Hepatocyte (in vitro differentiated cells): ENCODE data around the gene CNPPD1. TPM values are rescaled to one million over a fixed set of nuclear protein-coding genes. Genes with fewer than 3 reads are reported as not detected.

Experiments used
- DNase-seq: peaks from one replicate; pipeline ENCODE4 v3.0.0-alpha.2; 2016; ENCODE audit warnings: low spot score
- H2AFZ ChIP-seq: fragments of 200-600 bp; sonication (generic); 2 replicates; pipeline ENCODE4 v1.6.0; 2016; ENCODE audit warnings: antibody characterized with exemption, mild to moderate bottlenecking
- H3K27ac ChIP-seq: fragments of 200-600 bp; sonication (generic); 2 replicates; pipeline ENCODE4 v1.5.1; 2016; ENCODE audit warnings: mild to moderate bottlenecking
- H3K27me3 ChIP-seq: fragments of 200-600 bp; sonication (generic); 2 replicates; pipeline ENCODE4 v1.6.1; 2016
- H3K36me3 ChIP-seq: fragments of 200-600 bp; sonication (generic); replicated peaks from 2 replicates; pipeline ENCODE4 v1.5.1; 2016; ENCODE audit warnings: low read depth; ENCODE audit not compliant: insufficient read depth
- H3K4me1 ChIP-seq: fragments of 200-600 bp; sonication (generic); 2 replicates; pipeline ENCODE4 v1.5.1; 2016; ENCODE audit warnings: mild to moderate bottlenecking, moderate library complexity; ENCODE audit not compliant: insufficient read depth
- H3K4me2 ChIP-seq: fragments of 200-600 bp; sonication (generic); 2 replicates; pipeline ENCODE4 v1.6.0; 2016
- H3K4me3 ChIP-seq: fragments of 200-600 bp; sonication (generic); 2 replicates; pipeline ENCODE4 v1.5.1; 2016; ENCODE audit warnings: mild to moderate bottlenecking
- H3K79me2 ChIP-seq: fragments of 200-600 bp; sonication (generic); 2 replicates; pipeline ENCODE4 v1.6.0; 2017; ENCODE audit warnings: mild to moderate bottlenecking
- H3K9me2 ChIP-seq: fragments of 200-600 bp; sonication (generic); replicated peaks from 2 replicates; pipeline ENCODE4 v1.6.0; 2017; ENCODE audit warnings: mild to moderate bottlenecking; ENCODE audit not compliant: insufficient read depth
- H3K9me3 ChIP-seq: fragments of 200-600 bp; sonication (generic); 2 replicates; pipeline ENCODE4 v1.5.1; 2016; ENCODE audit warnings: low read depth, mild to moderate bottlenecking
- H4K20me1 ChIP-seq: fragments of 200-600 bp; sonication (generic); 2 replicates; pipeline ENCODE4 v1.6.0; 2016; ENCODE audit warnings: mild to moderate bottlenecking; ENCODE audit not compliant: insufficient read depth, poor library complexity, severe bottlenecking
- CTCF ChIP-seq: fragments of 200-600 bp; sonication (generic); IDR thresholded peaks from 2 replicates; pipeline ENCODE4 v1.5.1; 2016; ENCODE audit warnings: antibody characterized with exemption, mild to moderate bottlenecking; ENCODE audit not compliant: poor library complexity
- EZH2 ChIP-seq: fragments of 200-600 bp; sonication (generic); IDR thresholded peaks from 2 replicates; pipeline ENCODE4 v1.6.1; 2016; ENCODE audit warnings: antibody characterized with exemption, mild to moderate bottlenecking, borderline replicate concordance
- EZH2phosphoT487 ChIP-seq: fragments of 200-600 bp; sonication (generic); IDR thresholded peaks from one replicate; pipeline ENCODE4 v1.6.1; 2018; ENCODE audit warnings: antibody characterized with exemption, mild to moderate bottlenecking, low read depth, moderate library complexity; ENCODE audit not compliant: unreplicated experiment, severe bottlenecking
- WGBS: methylation state at CpG from one replicate; pipeline ENCODE4 v1.1.6; 2016; ENCODE audit warnings: low lambda C conversion rate; ENCODE audit errors: missing lambda C conversion rate; 5-methylcytosine and 5-hydroxymethylcytosine counted together
- polyA plus RNA-seq: library from polyadenylated mRNA; unstranded; fragments of >200 nt; fragmentation: Nextera tagmentation; extraction: Ambion mirVana; gene quantifications from 2 replicates; pipeline ENCODE4 v1.2.1, GENCODE V29; 2016
- total RNA-seq: library from RNA; depleted of rRNA; stranded (reverse); fragments of >200 nt; gene quantifications from 2 replicates; pipeline ENCODE4 v1.2.3, GENCODE V29; 2014

The CNPPD1 gene
- total and polyA plus RNA-seq, 2 experiments from 2014 or later = 34.0 to 49.4 TPM

GRCh38 chr2:219180961-219181360 is 4.2 kb upstream of the CNPPD1 start:
- Histone ChIP-seq H3K27me3 (no peaks in the 10 kb centered on the region), H3K4me2 (no peak overlapping the region), H3K27ac (no peak overlapping the region), H3K4me3 (no peak overlapping the region), H3K79me2 (peaks cover 23% of the 10 kb centered on the region), H4K20me1 (peaks cover 10% of the 10 kb centered on the region), H3K9me3 (no peaks in the 10 kb centered on the region), H3K36me3 (no peaks in the 10 kb centered on the region), H3K4me1 (peaks cover 8% of the 10 kb centered on the region), H3K9me2 (no peaks in the 10 kb centered on the region), H2AFZ (no peak overlapping the region)
- DNase-seq = no peak
- WGBS = 98% methylated on average over 5 of the region's 5 CpGs
- TF ChIP-seq EZH2phosphoT487 (no peak), EZH2 (no peak), CTCF (no peak)

GRCh38 chr2:219179601-219180465 is 3.1 kb upstream of the CNPPD1 start:
- Histone ChIP-seq H2AFZ (no peak overlapping the region), H3K27me3 (no peaks in the 10 kb centered on the region), H4K20me1 (peaks cover 10% of the 10 kb centered on the region), H3K27ac (no peak overlapping the region), H3K36me3 (no peaks in the 10 kb centered on the region), H3K9me3 (no peaks in the 10 kb centered on the region), H3K4me2 (peak overlapping the region; percentile 97), H3K4me3 (no peak overlapping the region), H3K4me1 (peaks cover 14% of the 10 kb centered on the region), H3K79me2 (peaks cover 34% of the 10 kb centered on the region), H3K9me2 (no peaks in the 10 kb centered on the region)
- TF ChIP-seq EZH2phosphoT487 (no peak), CTCF (no peak), EZH2 (no peak)
- DNase-seq = no peak
- WGBS = 98% methylated on average over 9 of the region's 9 CpGs

- H3K36me3 ChIP-seq = no peaks in the 10 kb centered on the region
- no peaks in the 10 kb centered on the region for H3K9me2 ChIP-seq
- peaks cover 14% of the 10 kb centered on the region for H3K4me1 ChIP-seq
- DNase-seq = peak; percentile 73
- no peaks in the 10 kb centered on the region for H3K27me3 ChIP-seq
- H3K9me3 ChIP-seq = no peaks in the 10 kb centered on the region
- peaks cover 10% of the 10 kb centered on the region for H4K20me1 ChIP-seq
- peak overlapping the region; percentile 98 for H3K27ac ChIP-seq
- no peak for TF ChIP-seq EZH2
- no peak for TF ChIP-seq EZH2phosphoT487
- TF ChIP-seq CTCF = no peak
- H2AFZ ChIP-seq = peak overlapping the region; percentile 52
- peak overlapping the region; percentile 86 for H3K4me3 ChIP-seq
- peaks cover 43% of the 10 kb centered on the region for H3K79me2 ChIP-seq
- 8% methylated on average over 29 of the region's 45 CpGs for WGBS
- peak overlapping the region; percentile 97 for H3K4me2 ChIP-seq
These were observed 1.9 kb upstream of the CNPPD1 start for GRCh38 chr2:219178377-219179175.
